ENCODE data around the gene PAK5. TPM values are rescaled to one million over a fixed set of nuclear protein-coding genes. Genes with fewer than 3 reads are reported as not detected.
A peak's percentile ranks its signal among the peaks of the same experiment; 100 is the strongest.

PAK5 gene
- total RNA-seq (under 1 TPM in 1 of 2 donors, not detected in 1; 0.17 TPM), polyA plus RNA-seq (under 1 TPM; 0.02 to 0.04 TPM)

GRCh38 chr20:9838378-9839295, at the start of gene PAK5:
TSS of gene PAK5 (minus strand) at chr20:9839076. CDS start at chr20:9644328, 194,748 bp downstream.
- no peak within 1 kb of the TSS for H3K9ac ChIP-seq (ENCODE audit: low read depth in 1 of 2, low read length in 2 of 2)
- H3K9me3 ChIP-seq (ENCODE audit: control insufficient read depth in 4 of 4, low read length in 3 of 4) = peaks cover 0 to 8% (median 3%) of the 10 kb centered on the region in 4 donors
- TF ChIP-seq MAX (IDR thresholded peaks at IDR 0.05) (no peak), JUND (IDR thresholded peaks at IDR 0.05) (no peak), TAF1 (conservative IDR thresholded peaks at IDR 0.05) (no peak), REST (IDR thresholded peaks at IDR 0.05) (no peak), CTCF (IDR thresholded peaks at IDR 0.05; ENCODE audit: low read depth, low read length, missing input control) (no peak), FOXA2 (IDR thresholded peaks at IDR 0.05) (no peak), ATF3 (IDR thresholded peaks at IDR 0.05) (no peak), NR2F2 (IDR thresholded peaks at IDR 0.05) (no peak), HNF4G (IDR thresholded peaks at IDR 0.05) (no peak)
- peak within 1 kb of the TSS in 1 of 3 donors; percentile 30 for H3K4me3 ChIP-seq (ENCODE audit: low read depth in 1 of 3, low read length in 3 of 3)
- H3K4me1 ChIP-seq (ENCODE audit: control insufficient read depth in 4 of 4, insufficient read depth in 4 of 4, low read length in 3 of 4) = no peaks in the 10 kb centered on the region
- H3K27me3 ChIP-seq (ENCODE audit: control insufficient read depth in 4 of 4, insufficient read depth in 4 of 4, low read length in 3 of 4) = peaks cover 0 to 3% (median 1%) of the 10 kb centered on the region in 4 donors
- no peaks in the 10 kb centered on the region for H3K36me3 ChIP-seq (ENCODE audit: control insufficient read depth in 4 of 4, insufficient read depth in 3 of 4, low read depth in 1 of 4, low read length in 3 of 4)
- DNase-seq (ENCODE audit: low spot score) = peak; percentile 37
- WGBS = 3% methylated on average over 57 of the region's 57 CpGs
- no peak within 1 kb of the TSS for H3K27ac ChIP-seq (ENCODE audit: low read depth in 1 of 2, low read length in 2 of 2)

GRCh38 chr20:9887706-9888105, 48.8 kb upstream of the PAK5 start:
- no peak overlapping the region for H3K4me3 ChIP-seq (ENCODE audit: low read depth in 1 of 3, low read length in 3 of 3)
- no peak overlapping the region for H3K27ac ChIP-seq (ENCODE audit: low read depth in 1 of 2, low read length in 2 of 2)
- peaks cover 0 to 3% (median 0%) of the 10 kb centered on the region in 4 donors for H3K4me1 ChIP-seq (ENCODE audit: control insufficient read depth in 4 of 4, insufficient read depth in 4 of 4, low read length in 3 of 4)
- no peak for TF ChIP-seq NR2F2 (IDR thresholded peaks at IDR 0.05)
- TF ChIP-seq YY1 (IDR thresholded peaks at IDR 0.05) = no peak
- TF ChIP-seq GABPA (IDR thresholded peaks at IDR 0.05 in 1 of 2, conservative IDR thresholded peaks at IDR 0.05 in 1 of 2) = no peak
- no peak for TF ChIP-seq EGR1 (IDR thresholded peaks at IDR 0.05; ENCODE audit: low read depth in 2 of 2)
- no peak for TF ChIP-seq TAF1 (conservative IDR thresholded peaks at IDR 0.05)
- TF ChIP-seq FOXA2 (IDR thresholded peaks at IDR 0.05) = no peak
- no peak for TF ChIP-seq SP1 (IDR thresholded peaks at IDR 0.05)
- H3K9ac ChIP-seq (ENCODE audit: low read depth in 1 of 2, low read length in 2 of 2) = no peak overlapping the region
- DNase-seq (ENCODE audit: low spot score) = no peak
- no peaks in the 10 kb centered on the region for H3K27me3 ChIP-seq (ENCODE audit: control insufficient read depth in 4 of 4, insufficient read depth in 4 of 4, low read length in 3 of 4)
- no peaks in the 10 kb centered on the region for H3K36me3 ChIP-seq (ENCODE audit: control insufficient read depth in 4 of 4, insufficient read depth in 3 of 4, low read depth in 1 of 4, low read length in 3 of 4)
- no peaks in the 10 kb centered on the region for H3K9me3 ChIP-seq (ENCODE audit: control insufficient read depth in 4 of 4, low read length in 3 of 4)
